Fibroblast of skin of scalp (primary cell): ENCODE measurements around the gene TSHR.
A peak's percentile ranks its signal among the peaks of the same experiment; 100 is the strongest.

Experiments
- DNase-seq: peaks from one replicate; pipeline ENCODE4 v3.0.0-alpha.2; 2013

TSHR gene

GRCh38 chr14:81141426-81141825 lies 186.0 kb downstream of the TSHR start:
- no peak for DNase-seq

- no peak for DNase-seq
Observed at GRCh38 chr14:81143793-81144192, 188.4 kb downstream of the TSHR start.

- no peak for DNase-seq
Observed at GRCh38 chr14:81144824-81145603, 189.6 kb downstream of the TSHR start.

GRCh38 chr14:81147140-81147897 lies 191.9 kb downstream of the TSHR start:
- no peak for DNase-seq

GRCh38 chr14:81148635-81149034 lies 193.2 kb downstream of the TSHR start:
- DNase-seq = no peak

GRCh38 chr14:81153187-81153586 lies 197.8 kb downstream of the TSHR start:
- DNase-seq = no peak

GRCh38 chr14:81157431-81157830 lies 202.0 kb downstream of the TSHR start:
- DNase-seq = no peak

GRCh38 chr14:81161088-81161487 lies 205.7 kb downstream of the TSHR start:
- no peak for DNase-seq

- no peak for DNase-seq
Observed at GRCh38 chr14:81161749-81162148, 206.3 kb downstream of the TSHR start.

- DNase-seq = peak; percentile 7
Observed at GRCh38 chr14:81162941-81163340, 207.5 kb downstream of the TSHR start.

GRCh38 chr14:81164167-81164774 lies 208.8 kb downstream of the TSHR start:
- peak; percentile 64 for DNase-seq

GRCh38 chr14:81165188-81165587 lies 209.8 kb downstream of the TSHR start:
- DNase-seq = no peak

- no peak for DNase-seq
Observed at GRCh38 chr14:81166121-81166520, 210.7 kb downstream of the TSHR start.

GRCh38 chr14:81169267-81169666 lies 213.8 kb downstream of the TSHR start:
- no peak for DNase-seq

GRCh38 chr14:81169711-81170103 lies 214.3 kb downstream of the TSHR start:
- peak; percentile 12 for DNase-seq

GRCh38 chr14:81170104-81170828 lies 214.8 kb downstream of the TSHR start:
- DNase-seq = peak; percentile 88

GRCh38 chr14:81170829-81171195 lies 215.4 kb downstream of the TSHR start:
- no peak for DNase-seq

- DNase-seq = peak; percentile 23
Observed at GRCh38 chr14:81172353-81172752, 216.9 kb downstream of the TSHR start.

- peak; percentile 13 for DNase-seq
Observed at GRCh38 chr14:81172881-81173280, 217.5 kb downstream of the TSHR start.

- DNase-seq = no peak
Observed at GRCh38 chr14:81176241-81176640, 220.8 kb downstream of the TSHR start.

GRCh38 chr14:81177225-81177624 lies 221.8 kb downstream of the TSHR start:
- no peak for DNase-seq

- no peak for DNase-seq
Observed at GRCh38 chr14:81178063-81178462, 222.6 kb downstream of the TSHR start.

- DNase-seq = no peak
Observed at GRCh38 chr14:81179631-81180030, 224.2 kb downstream of the TSHR start.
